Measurements from ENCODE around the gene ATP5ME.
"Not testable (repeated sequence)": the region's sequence is repeated elsewhere in the genome, so short reads cannot be mapped to it uniquely, and the experiment has no call there.

ATP5ME gene

DNA sequence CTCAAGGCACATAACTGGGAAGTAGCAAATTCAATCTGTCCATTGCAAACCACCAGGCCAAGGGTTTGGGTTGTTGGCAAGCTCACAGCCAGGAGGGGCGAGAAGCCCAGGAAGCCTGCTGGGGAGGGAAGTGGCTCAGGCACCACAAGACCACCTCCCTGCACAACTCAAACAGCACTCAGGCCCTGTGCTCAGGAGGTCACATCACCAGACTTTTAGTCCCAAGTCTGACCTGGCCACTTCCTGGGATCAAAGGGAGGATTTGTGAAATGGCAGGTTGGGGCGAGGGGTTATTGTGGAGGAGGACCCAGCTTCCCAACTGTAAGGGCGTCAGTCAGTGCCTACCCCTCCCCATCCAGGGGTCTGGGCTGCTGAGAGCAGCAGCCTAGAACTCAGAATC, 2.3 kb downstream of the ATP5ME start:
- in situ Hi-C loops (cut with HindIII; ENCODE audit: low sequenced_read_pairs), result loop anchor here (10.0 kb wide), 1 partner anchor 57 kb away; no protein-coding TSS in a partner anchor

DNA sequence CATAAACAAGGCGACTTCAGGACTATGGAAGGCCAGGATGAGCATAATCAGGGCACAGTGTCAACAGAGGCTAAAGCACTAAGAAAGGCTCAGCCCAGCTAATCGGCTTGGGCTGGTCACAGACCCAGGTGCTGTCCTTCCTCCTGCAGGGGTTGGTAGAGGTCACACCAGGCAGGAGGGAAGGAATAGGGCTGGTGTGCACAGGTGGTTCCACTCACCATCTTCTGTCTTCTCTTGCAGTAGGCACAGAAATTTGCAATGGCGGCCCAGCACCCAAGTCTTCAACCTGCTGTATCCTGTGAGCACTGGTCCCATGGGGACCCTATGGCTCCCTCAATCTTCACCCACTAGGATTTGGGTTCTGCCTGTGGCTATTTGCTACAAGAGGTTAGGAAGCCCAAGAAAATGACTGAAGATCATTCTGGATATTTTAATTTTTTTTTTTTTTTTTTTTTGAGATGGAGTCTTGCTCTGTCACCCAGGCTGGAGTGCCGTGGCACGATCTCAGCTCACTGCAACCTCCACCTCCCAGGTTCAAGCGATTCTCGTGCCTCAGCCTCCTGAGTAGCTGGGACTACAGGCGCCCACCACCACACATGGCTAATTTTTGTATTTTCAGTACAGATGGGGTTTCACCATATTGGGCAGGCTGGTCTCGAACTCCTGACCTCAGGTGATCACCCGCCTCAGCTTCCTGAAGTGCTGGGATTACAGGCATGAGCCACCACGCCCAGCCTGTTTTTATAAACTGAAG, 4.1 kb downstream of the ATP5ME start:
- in situ Hi-C loops (cut with HindIII; ENCODE audit: low sequenced_read_pairs), result loop anchor here (10.0 kb wide), 1 partner anchor 55 kb away; no protein-coding TSS in a partner anchor

DNA sequence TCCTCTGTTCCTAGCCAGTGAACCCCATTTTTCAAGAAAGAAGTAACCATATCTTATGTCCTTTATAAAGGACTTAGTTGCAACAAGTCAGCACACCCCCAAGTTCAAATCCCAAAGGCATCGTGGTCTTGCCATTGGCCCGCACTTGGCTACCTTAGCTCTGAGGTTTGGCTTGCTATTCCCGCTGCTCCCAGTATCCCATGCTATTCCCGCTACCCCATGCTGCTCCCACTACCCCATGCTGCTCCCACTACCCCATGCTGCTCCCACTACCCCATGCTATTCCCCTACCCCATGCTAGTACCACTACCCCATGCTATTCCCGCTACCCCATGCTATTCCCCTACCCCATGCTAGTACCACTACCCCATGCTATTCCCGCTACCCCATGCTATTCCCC, 5.9 kb downstream of the ATP5ME start:
- in situ Hi-C loops (cut with HindIII; ENCODE audit: low sequenced_read_pairs), result not testable (repeated sequence)

DNA sequence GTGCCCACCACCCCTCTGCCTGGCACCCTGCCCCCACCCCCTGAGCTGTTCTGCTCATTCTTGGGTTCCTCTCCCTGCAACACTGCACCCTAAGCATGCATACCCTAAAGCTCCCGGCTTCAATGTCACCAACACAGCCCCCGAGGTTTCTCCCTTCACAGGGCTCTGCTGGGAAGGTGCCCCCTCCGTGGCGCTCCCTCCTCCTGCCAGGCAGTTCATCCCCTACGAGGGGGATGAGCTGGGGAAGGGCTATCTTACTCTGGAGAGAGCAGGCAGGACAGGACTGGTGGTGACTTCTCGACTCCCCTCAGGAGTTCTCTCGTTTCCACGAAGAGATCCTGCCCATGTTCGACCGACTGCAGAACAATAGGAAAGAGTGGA, 6.5 kb downstream of the ATP5ME start:
- in situ Hi-C loops (cut with HindIII; ENCODE audit: low sequenced_read_pairs), result no loop called here

DNA sequence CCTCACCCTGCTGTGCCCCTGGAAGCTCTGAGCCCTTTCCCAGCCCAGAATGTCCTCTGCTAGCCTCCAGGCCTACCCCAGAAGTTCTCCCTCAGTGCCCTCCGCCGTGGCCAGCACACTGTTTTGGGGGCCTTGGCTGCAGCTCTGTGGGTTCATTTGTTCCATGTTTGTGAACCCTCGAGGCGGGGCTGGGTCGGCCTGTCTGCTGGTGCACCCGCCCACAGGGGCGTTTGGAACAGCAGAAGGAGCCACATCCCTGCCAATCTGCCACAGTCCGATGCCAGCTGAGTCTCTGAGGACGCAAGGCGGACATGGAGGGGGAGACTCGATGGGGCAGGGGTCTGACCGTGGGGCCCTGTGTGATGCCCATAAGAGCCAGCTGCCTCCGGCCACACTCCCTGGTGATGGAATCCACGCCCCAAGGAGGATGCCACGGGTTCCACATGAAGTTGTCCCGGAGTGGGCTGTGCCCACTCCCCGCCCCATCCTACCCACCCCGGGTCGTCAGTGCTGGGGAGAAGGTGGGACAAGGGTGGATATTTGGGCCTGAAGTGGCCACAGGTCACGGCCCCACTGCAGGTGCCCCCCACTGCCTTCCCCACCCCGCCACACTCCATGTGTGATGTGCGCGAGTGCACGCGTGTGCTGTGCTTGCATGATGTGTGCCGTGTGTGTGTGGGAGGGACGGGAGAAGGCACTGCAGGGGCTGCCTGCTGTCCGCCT, 7.1 kb downstream of the ATP5ME start:
- in situ Hi-C loops (cut with HindIII; ENCODE audit: low sequenced_read_pairs), result no loop called here

DNA sequence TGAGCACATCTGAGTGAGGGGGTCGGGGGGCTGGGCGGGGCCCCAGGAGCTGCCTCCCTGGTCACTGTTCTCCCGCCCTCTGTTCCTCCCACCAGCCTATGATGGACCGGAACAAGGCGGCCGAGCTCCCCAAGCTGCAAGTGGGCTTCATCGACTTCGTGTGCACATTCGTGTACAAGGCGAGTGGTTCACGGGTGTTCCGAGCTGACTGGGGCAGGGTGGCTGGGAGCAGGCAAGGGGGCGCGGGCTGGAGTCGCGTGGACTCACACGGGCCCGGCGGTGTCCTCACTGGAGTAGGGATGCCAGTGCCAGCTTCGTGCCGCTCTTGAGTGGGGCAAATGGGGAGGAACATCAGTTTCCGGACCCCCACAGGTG, 7.7 kb downstream of the ATP5ME start:
- in situ Hi-C loops (cut with HindIII; ENCODE audit: low sequenced_read_pairs), result no loop called here

DNA sequence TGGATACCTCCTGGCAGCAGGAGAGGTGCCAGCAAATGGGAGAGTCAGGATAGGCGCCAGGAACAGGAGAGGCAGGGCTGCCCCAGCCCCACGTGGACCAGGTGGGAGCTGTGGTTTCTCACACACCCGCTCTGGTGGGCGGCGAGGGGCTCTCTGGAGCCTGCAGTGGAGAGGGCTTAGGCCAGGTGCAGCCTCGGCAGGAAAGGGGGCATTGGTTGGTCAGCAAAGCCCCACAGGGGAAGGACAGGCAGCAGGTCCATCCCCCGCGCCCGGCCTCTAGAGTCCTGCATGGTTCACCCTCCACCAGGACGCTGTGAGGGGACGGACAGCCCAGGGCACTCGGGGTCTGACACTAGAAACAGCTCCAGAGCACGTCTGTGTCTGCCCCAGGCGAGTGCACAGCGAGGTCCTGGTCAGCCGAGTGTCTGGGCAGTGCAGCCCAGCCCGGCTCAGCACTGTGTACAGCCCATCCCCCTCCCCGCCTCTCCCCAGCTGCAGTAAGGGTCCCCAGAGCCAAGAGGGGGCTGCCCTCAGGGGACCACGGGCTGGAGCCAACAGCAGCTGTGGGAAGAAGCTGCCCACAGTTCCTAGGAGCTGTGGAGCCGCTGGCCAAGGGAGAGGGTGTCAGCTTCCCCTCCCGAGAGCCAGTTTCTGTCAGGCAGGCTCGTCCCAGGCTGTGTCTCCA, 8.2 kb downstream of the ATP5ME start:
- in situ Hi-C loops (cut with HindIII; ENCODE audit: low sequenced_read_pairs), result no loop called here

DNA sequence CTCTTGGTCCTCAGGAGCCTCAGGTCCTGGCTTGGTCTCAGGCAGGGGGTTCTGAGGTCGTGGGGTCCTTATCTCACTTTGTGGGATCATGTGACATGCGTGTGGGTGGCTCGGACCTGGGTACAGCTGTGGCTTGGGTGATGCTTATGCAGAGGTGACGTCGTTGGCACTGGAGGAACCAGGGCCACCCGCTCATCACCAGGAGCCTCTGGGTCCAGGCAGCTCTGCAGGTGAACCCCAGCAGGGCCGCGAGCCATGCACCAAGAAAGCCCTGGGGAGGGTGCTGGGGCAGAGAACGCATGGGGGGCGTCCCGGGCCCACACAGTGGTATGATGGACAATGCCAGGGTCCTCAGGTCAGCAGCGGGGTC, 8.7 kb downstream of the ATP5ME start:
- in situ Hi-C loops (cut with HindIII; ENCODE audit: low sequenced_read_pairs), result no loop called here

DNA sequence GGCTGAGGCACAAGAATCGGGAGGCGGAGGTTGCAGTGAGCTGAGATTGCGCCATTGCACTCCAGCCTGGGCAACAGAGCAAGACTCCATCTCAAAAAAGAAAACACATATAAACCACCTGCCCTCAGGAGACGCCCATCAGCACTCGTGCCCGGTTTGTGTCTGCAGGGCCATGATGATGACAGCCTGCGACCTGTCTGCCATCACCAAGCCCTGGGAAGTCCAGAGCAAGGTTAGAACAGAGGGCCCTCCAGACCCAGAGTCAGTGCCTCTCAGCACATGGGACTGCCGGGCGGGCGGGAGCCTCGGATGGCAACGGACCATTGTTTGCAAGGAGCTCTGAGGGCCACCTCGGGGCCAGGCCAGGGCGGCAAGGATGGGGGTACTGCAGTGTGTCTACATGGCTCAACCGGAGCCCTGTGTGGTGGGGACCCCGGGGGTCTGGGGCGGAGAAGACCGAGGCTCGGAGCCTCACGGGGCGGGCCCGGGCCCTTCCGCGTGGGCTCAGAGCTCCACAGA, 9.3 kb downstream of the ATP5ME start:
- in situ Hi-C loops (cut with HindIII; ENCODE audit: low sequenced_read_pairs), result no loop called here

DNA sequence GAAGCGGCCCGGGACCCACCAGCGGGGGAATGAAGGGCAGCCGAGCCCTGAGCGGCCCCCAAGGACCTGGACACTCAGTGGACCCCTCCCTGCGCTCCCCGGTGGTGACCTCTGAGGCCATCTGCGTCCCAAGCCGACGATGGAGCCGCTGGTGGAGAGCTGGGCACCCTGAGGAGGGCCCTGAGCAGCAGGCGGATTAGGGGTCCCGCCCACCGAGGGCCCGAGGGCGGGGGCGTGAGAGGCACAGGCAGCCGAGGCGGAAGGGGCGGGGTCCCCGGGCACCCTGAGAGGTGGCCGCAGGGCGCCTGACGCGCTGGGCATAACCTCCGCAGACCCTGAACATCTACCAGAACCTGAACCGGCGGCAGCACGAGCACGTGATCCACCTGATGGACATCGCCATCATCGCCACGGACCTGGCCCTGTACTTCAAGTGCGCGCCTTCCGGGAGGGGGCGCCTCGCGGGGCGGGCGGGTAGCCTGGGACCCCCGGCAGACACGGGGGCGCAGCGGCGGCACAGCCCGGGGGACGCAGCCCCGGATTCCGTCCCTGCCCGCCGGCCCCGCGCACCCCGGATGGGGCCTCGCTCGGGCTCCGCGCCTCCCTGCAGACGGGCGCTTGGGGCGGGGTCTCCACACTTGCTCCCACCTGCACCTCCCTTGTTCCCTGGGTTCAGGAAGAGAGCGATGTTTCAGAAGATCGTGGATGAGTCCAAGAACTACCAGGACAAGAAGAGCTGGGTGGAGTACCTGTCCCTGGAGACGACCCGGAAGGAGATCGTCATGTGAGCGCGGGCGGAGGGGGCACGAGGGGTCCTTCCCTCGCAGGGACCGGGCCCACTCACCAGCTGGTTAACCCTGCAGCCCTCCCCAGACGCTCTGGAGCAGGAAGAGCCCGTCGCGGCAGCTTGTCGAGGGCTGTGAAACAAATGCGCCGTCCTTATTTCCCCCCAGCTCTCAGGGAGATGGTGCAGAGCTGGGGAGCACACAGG, 10.3 kb downstream of the ATP5ME start:
- in situ Hi-C loops (cut with HindIII; ENCODE audit: low sequenced_read_pairs), result no loop called here

DNA sequence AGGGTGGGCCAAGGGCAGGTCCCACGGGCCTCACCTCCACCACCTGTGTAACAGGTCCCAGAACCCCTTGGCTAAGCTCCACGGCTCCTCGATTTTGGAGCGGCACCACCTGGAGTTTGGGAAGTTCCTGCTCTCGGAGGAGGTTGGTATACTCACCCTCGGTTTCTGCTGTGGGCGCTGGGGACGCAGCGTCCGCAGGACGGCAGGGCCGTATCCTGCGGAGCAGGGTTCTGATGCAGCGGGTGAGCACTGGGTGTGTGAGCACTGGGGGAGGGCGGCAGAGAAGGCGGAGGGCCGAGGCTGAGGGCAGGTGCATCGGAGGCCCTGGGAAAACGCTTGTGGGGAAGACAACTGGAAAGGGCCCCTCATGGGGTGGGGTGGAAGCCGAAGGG, 11.0 kb downstream of the ATP5ME start:
- in situ Hi-C loops (cut with HindIII; ENCODE audit: low sequenced_read_pairs), result no loop called here

DNA sequence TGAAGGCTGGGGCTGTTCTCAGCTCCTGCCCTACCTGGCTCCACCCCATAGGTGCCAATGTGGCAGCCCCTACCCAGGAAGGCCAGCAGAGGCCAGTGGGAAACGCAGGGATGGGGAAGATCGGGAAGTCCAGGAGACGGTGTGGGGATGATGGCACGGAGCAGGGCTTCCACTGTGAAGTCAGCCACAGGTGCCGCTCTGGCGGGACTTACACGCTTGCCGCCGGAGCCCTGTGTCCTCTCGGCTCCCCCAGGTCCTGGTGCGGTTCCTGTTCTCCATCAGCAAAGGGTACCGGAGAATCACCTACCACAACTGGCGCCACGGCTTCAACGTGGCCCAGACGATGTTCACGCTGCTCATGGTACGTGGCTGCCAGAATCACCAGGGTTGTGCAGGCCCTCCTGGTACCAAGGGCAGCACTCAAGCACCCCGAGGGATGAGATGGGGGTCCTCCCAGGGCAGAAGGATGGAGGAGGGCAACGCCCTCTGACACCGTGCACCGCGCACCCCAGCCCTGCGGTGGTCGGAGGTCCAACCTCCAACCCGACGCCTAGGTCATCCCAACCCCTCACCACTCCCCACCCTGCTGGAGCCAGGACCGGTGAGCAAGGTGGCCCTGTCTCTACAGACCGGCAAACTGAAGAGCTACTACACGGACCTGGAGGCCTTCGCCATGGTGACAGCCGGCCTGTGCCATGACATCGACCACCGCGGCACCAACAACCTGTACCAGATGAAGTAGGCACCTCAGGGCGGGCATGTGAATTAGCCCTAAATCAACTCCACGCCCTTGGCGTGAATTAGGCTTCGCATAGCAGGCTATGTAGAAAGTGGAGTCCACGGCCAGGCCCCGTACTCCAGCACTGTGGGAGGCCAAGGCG, 12.0 kb downstream of the ATP5ME start:
- in situ Hi-C loops (cut with HindIII; ENCODE audit: low sequenced_read_pairs), result no loop called here

DNA sequence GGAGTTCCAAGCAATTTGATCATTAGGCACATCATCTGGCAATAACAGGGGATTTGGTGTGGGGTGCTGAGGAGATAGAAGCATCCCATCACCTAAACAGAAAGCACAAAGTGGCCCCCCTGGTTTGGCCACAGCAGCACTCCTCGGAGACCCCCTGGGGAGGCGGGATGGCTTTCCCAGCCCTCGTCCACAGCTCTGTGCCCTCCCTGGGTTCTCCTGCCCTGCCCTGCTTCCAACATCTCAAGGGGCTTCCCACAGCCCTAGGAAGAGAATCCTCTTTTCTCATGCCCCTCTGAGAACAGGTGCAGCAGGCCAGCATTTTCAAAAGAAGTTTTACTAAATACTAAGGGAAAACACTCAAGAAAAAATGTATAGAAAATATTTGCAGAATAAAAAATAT, 12.8 kb downstream of the ATP5ME start:
- in situ Hi-C loops (cut with HindIII; ENCODE audit: low sequenced_read_pairs), result no loop called here

DNA sequence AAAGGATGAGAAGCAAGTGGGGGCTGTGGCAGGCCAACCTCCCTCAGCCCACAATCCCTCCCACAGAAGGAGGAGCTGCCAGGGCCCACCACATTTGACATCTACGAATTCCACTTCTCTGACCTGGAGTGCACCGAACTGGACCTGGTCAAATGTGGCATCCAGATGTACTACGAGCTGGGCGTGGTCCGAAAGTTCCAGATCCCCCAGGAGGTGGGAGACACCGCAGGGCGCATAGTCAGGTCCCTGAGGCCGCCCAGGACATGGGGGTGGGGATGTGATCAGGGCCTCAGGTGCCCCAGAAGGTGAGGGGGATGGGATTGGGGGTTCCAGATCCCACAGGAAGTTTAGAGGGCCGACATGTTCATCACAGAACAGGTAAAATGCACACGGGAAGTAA, 13.7 kb downstream of the ATP5ME start:
- in situ Hi-C loops (cut with HindIII; ENCODE audit: low sequenced_read_pairs), result no loop called here

DNA sequence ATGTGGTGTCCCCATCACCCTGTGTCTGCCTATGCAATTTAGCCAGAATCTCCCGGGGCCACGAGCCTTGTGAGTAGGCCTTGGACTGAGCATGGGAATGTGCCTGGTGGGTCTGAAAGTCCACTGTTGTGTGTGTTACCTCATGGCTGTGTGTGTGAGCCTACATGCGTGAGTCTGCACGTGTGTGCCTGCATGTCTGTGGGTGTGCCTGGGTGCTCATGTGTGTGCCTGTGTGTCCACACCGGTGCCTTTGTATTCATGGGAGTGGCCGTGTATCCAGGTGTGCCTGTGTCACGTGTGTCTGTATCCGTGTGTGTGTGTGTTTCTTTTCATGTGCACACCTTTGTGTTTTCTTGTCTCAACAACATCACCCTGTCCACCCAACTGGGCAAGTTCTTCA, 14.2 kb downstream of the ATP5ME start:
- in situ Hi-C loops (cut with HindIII; ENCODE audit: low sequenced_read_pairs), result no loop called here

DNA sequence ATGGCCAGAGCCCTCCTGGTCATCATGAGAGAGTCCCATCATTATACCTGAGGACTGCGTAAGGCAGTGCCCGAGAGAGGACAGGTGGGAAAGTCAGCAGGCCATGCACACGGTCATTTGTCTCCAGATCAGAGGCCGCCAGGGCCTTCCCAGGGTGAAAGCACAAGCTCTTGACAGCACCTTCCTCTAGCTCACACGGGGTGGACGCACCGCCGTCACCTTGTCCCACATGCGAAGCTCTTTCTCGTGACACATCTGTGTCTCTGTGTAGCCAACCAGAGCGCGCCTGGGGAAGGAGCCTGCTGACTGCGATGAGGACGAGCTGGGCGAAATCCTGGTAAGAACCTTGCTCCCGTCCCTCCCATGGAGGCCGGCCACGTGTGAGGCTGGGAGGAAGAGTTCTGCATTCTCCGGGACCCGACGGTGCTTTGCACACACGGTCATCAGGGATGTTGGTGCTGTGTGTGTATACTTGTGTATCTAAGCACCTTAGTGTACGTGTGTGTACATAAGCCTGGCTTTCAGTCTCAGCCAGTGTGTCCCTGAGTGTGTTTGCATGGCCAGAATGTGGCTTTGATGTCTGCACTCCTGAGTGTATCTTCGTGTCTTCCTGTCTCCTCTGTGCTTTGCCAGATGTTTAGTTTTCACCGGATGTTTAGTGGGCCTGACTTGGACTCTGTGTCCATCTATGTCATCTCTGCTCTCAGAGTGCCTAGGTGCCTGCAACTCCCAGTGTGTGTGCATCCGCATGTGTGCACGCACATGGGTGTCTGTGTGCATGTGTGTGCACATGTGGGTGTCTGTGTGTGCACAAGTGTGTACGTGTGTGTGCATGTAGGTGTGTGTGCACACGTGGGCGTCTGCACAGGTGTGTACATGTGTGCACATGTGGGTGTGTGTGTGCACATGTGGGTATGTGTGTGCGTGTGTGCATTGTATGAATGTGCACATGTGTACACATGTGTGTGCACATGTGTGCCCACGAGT, 15.1 kb downstream of the ATP5ME start:
- in situ Hi-C loops (cut with HindIII; ENCODE audit: low sequenced_read_pairs), result no loop called here

DNA sequence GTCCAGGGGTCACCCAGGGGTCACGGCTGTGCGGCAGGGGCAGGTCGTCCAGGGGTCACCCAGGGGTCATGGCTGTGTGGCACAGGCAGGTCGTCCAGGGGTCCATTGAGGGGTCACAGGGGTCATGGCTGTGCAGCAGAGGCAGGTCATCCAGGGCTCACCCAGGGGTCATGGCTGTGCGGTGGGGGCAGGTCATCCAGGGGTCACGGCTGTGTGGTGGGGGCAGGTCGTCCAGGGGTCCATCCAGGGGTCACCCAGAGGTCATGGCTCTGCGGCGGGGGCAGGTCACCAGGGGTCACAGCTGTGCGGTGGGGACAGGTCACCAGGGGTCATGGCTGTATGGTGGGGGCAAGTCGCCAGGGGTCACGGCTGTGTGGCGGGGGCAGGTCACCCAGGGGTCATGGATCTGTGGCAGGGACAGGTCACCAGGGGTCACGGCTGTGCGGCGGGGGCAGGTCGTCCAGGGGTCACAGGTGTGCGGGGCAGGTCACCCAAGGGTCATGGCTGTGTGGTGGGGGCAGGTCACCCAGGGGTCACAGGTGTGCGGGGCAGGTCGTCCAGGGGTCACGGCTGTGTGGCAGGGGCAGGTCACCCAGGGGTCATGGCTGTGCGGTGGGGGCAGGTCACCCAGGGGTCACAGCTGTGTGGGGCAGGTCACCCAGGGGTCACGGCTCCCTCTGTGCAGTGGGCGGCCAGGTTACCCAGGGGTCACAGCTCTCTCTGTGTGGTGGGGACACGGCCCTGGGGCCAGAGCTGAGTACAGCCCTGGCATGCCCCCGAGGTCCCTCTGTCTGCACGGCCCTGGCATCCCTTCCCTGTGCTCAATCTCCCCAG, 16.0 kb downstream of the ATP5ME start:
- in situ Hi-C loops (cut with HindIII; ENCODE audit: low sequenced_read_pairs), result no loop called here
